GF-D8 (cell line): ENCODE results near the gene LMNTD2.

Experiments
- DNase-seq: peaks from one replicate; lab custom pipeline; 2025; lab: John Stamatoyannopoulos, UW

LMNTD2 gene

DNA sequence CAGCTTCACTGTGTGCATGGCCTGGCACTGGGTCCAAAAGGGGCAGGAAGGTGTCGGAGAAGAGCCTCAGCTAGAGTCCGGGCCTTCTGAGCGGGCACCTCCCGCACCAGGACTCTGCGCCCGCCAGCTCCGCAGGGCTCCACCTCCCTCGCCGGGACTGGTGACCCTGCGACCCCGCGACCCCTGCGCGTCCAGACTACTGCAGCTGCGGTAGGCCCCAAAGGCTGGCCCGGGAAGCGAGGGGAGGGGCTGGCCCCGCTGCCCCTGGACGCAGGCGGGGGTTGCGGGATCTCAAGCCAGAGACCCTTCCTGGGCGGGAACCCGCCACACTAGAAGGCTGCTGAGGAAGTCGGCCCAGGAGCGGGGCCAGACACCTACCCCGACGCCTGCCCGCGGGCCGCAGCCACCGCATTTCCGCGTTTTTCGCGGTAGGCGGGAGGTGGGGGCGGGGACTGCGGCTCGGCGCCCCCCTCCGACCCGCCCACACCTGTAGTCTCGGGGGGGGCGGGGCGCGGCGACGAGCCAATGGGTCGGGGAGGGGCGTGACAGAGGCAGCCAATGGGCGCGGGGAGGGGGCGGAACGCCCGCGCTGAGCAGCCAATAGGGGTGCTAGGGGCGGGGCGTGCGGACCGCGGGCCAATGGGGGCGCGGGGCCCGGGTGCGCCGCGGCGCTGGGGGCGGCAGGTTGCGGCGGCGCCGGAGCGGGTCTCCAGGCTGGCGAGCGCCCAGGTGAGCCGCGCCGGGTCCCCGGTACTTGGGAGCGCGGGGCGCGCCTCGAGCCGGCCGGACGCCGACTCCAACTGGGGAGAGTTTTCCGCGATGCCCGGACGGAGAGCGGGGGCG lies at the start of gene LMNTD2, which contains the start of gene RASSF7:
LMNTD2 (minus strand) TSS at position 434 of the 843 bp plus-strand sequence; CDS start at position 412, 22 bp downstream.
RASSF7 (plus strand) TSS at position 666 of the 843 bp plus-strand sequence. CDS start 799 bp downstream, outside the sequence.
- peak; percentile 37 for DNase-seq

DNA sequence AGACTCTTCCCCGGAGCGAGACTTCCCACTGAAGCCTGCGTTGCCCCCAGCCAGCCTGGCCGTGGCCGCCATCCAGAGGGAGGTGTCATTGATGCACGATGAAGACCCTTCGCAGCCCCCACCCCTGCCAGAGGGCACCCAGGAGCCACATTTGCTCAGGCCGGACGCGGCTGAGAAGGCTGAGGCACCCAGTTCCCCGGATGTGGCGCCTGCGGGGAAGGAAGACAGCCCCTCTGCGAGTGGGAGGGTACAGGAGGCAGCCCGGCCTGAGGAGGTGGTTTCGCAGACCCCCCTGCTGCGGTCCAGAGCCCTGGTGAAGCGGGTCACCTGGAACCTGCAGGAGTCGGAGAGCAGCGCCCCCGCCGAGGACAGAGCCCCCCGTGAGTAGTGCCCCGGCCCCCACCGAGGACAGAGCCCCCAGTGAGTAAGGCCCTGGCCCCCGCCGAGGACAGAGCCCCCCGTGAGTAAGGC lies 48.8 kb upstream of the LMNTD2 start:
- no peak for DNase-seq

DNA sequence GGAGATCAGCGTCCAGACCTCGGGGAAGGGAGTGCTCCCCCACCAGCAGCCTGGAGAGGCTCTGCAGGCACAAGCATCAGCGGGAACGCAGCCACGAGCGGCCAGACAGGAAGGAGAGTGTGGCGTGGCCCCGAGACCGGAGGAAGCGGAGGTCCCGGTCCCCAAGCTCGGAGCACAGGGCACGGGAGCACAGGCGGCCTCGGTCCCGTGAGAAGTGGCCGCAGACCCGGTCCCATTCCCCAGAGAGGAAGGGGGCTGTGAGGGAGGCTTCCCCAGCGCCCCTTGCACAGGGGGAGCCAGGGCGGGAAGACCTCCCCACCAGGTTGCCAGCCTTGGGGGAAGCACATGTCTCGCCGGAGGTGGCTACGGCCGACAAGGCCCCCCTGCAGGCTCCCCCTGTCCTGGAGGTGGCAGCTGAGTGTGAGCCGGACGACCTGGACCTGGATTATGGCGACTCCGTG lies 48.3 kb upstream of the LMNTD2 start:
- DNase-seq: no peak

GRCh38 chr11:607971-608659 lies 47.6 kb upstream of the LMNTD2 start:
- no peak for DNase-seq

DNA sequence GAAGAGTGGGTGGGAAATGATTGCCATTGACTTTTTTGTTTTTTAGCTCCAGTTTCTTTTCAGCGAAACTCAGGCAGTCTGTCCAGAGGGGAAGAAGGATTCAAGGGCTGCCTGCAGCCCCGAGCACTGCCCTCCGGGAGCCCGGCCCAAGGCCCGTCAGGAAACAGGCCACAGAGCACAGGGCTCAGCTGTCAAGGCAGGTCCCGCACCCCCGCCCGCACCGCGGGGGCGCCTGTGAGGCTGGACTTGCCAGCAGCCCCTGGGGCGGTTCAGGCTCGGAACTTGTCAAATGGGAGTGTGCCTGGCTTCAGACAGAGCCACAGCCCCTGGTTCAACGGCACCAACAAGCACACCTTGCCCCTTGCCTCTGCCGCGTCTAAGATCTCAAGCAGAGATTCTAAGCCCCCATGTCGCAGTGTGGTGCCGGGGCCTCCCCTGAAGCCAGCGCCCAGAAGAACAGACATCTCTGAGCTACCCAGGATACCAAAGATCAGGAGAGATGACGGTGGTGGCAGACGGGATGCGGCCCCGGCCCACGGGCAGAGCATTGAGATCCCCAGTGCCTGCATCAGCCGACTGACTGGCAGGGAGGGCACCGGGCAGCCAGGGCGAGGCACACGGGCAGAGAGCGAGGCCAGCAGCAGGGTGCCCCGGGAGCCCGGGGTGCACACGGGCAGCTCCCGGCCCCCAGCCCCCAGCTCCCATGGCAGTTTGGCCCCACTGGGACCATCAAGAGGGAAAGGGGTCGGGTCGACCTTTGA lies 46.7 kb upstream of the LMNTD2 start:
- DNase-seq: no peak

GRCh38 chr11:606245-606644 lies 45.7 kb upstream of the LMNTD2 start:
- no peak for DNase-seq

DNA sequence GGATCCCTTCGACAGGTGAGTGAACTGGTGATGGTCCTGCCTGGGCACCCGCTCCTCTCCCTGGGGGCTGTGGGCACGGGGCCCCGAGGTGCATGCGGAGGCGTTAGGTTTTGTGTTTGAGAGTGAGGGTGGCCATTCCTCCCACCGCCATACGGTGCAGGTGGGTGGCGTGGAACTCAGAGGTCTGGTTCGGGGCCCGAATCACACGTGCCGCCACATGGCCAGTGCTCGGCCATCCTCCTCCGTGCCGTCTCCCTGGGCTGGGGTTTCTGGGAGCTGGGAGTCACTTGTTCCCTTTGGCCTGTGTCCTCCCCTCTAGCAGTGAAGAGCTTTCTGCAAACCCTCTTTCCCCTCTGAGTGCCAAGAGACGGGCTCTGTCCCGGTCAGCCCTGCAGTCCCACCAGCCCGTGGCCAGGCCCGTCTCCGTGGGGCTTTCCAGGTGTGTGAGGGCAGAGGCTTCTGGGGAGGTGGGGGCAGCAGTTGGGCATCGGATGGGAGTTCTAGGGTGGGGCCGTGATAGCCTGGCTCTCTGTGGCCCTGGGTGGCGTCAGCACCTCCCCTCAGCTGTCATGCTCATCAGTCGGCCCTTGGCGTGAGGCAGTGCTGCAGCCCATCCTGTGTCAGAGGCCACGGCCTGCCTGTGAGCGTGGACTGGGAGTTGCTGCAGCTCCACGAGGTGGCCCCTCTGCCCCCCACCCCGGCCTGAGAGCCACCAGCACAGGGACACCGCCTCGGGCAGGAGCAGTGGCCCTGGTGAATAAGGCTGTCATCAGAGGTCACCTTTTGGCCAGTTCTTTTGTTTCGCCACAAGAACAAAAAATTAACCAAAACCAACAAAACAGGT lies 45.0 kb upstream of the LMNTD2 start:
- DNase-seq: no peak

- DNase-seq: no peak
Measured at GRCh38 chr11:603154-603553, 42.6 kb upstream of the LMNTD2 start.

- DNase-seq: no peak
Measured at GRCh38 chr11:601573-602245, 41.2 kb upstream of the LMNTD2 start.

- DNase-seq: no peak
Measured at GRCh38 chr11:598005-598680, 37.6 kb upstream of the LMNTD2 start.

GRCh38 chr11:597166-597725 lies 36.7 kb upstream of the LMNTD2 start:
- DNase-seq: no peak

DNA sequence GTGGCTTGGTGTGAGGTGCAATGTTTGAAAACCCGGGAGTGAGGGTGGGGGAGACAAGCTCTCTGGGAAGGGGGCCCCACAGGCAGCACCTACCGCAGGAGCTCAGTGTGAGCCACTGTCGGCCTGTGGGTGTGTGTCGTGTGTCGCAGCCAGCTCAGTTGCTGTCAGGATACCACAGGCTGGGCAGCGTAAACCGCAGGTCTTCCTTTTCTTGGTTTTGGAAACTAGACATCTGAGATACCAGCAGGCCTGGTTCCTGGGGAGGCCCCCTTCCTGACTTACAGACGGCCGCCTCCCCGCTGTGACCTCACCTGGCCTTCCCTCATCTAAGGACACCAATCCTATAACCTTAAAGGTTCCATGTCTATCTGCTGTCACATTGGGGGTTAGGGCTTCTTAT lies 35.8 kb upstream of the LMNTD2 start:
- no peak for DNase-seq

DNA sequence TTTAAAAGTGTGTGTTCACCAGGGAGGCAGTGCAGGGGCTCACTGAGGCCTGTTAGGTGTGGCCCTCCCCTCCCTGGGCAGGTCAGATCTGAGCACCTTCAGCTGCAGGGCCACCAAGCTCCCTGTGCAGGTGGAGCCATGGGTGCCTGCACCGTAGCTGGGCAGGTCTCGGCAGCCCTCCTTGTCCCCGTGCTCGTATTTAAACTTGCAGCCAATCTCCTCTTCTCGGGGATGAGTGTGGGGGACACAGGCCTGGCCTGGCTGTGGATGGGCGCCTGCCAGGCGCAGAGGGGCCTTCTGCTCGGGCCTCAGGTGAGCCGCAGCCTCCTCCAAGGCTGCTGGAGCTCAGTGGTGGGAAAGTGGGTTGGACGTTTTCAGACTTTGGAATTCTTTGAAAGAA lies 34.9 kb upstream of the LMNTD2 start:
- no peak for DNase-seq

DNA sequence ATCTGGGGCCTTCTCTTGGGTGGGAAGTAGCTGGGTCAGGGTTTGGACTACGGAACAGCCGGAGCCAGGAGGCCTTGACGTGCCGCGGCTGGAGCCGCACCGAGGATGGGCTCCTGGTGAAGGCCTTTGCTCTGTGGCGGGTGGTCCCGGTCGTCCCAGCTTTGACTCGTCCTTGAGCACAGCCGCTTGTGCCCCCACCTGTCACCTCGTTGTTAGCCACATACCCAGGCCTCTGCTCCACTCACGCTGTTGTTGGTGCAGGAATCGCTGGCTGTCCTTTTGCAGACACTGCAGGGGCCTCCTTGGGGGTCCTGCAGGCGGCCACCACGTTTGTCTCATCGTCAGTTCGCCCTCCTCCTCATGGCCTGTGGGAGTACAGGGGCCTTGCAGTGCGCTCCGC lies 32.8 kb upstream of the LMNTD2 start:
- no peak for DNase-seq

- DNase-seq: no peak
Measured at GRCh38 chr11:592918-593317, 32.4 kb upstream of the LMNTD2 start.

DNA sequence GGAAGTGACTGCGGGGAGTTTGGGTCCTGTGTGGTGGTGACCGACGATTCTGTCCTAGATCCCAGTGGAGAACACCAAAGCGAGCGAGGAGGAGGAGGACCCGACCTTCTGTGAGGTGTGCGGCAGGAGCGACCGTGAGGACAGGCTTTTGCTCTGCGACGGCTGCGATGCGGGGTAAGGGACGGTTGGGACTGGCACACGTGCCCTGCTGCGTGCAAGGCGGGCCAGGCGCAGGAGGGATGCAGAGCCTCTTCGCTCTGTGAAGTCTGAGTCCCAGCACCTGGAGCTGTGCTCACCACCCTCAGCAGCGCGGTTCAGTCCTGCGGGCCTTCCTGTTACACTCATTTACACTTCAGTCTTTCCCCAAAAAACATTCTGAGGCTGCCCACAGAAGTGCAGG lies 32.0 kb upstream of the LMNTD2 start:
- no peak for DNase-seq

GRCh38 chr11:590997-591396 lies 30.5 kb upstream of the LMNTD2 start:
- no peak for DNase-seq

- DNase-seq: no peak
Measured at GRCh38 chr11:589798-590197, 29.3 kb upstream of the LMNTD2 start.

GRCh38 chr11:587978-588380 lies 27.4 kb upstream of the LMNTD2 start:
- no peak for DNase-seq

DNA sequence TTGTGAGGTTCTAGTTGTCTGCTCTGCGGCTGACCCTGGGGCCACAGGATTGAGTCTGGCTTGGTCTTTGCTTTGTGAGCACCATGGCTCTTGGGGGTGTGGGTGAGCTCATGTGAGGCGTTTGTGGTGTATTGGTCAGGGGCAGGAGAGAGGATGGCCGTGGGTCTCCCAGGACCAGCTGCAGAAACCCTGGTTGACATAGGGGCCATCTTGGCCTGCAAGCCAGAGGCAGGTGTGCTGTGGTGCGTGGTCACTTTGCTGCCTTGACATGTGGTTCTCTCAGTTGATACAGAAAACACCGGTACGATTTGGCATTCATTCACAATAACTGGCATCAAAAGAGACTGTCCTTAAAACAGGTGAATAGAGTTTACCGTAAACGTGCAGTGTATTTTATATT lies 27.0 kb upstream of the LMNTD2 start:
- no peak for DNase-seq
